T-helper 22 cell (primary cell): Measurements from ENCODE around the gene SMPD3.
A peak's percentile ranks its signal among the peaks of the same experiment; 100 is the strongest.
"Not testable (repeated sequence)": the region's sequence is repeated elsewhere in the genome, so short reads cannot be mapped to it uniquely, and the experiment has no call there.

Source experiments
- DNase-seq: peaks from one replicate; pipeline ENCODE4 v3.0.0-alpha.2; 2020; ENCODE audit warnings: low read depth

The SMPD3 gene

GRCh38 chr16:68448360-68448970 lies at the start of gene SMPD3:
SMPD3 (minus strand) TSS chr16:68448508; CDS start chr16:68372181, 76,327 bp downstream.
- DNase-seq = peak; percentile 94

- DNase-seq = no peak
Measured at GRCh38 chr16:68496689-68497088, 48.4 kb upstream of the SMPD3 start.

- DNase-seq = not testable (repeated sequence)
Measured at GRCh38 chr16:68494261-68494660, 46.0 kb upstream of the SMPD3 start.

GRCh38 chr16:68493412-68494070 lies 45.2 kb upstream of the SMPD3 start:
- no peak for DNase-seq

- no peak for DNase-seq
Measured at GRCh38 chr16:68492543-68493411, 44.5 kb upstream of the SMPD3 start.

- no peak for DNase-seq
Measured at GRCh38 chr16:68492151-68492542, 43.8 kb upstream of the SMPD3 start.

- no peak for DNase-seq
Measured at GRCh38 chr16:68491576-68491950, 43.3 kb upstream of the SMPD3 start.

- no peak for DNase-seq
Measured at GRCh38 chr16:68490829-68491575, 42.7 kb upstream of the SMPD3 start.

GRCh38 chr16:68490358-68490757 lies 42.0 kb upstream of the SMPD3 start:
- no peak for DNase-seq

- DNase-seq = no peak
Measured at GRCh38 chr16:68488554-68488953, 40.2 kb upstream of the SMPD3 start.

GRCh38 chr16:68487669-68488068 lies 39.4 kb upstream of the SMPD3 start:
- DNase-seq = no peak

- no peak for DNase-seq
Measured at GRCh38 chr16:68487203-68487514, 38.9 kb upstream of the SMPD3 start.

GRCh38 chr16:68486502-68487202 lies 38.3 kb upstream of the SMPD3 start:
- DNase-seq = no peak

- no peak for DNase-seq
Measured at GRCh38 chr16:68481636-68482035, 33.3 kb upstream of the SMPD3 start.

GRCh38 chr16:68480084-68480995 lies 32.0 kb upstream of the SMPD3 start:
- DNase-seq = no peak

- no peak for DNase-seq
Measured at GRCh38 chr16:68479271-68479670, 31.0 kb upstream of the SMPD3 start.

- DNase-seq = no peak
Measured at GRCh38 chr16:68478526-68479250, 30.4 kb upstream of the SMPD3 start.

- DNase-seq = no peak
Measured at GRCh38 chr16:68475071-68475470, 26.8 kb upstream of the SMPD3 start.

GRCh38 chr16:68473358-68474070 lies 25.2 kb upstream of the SMPD3 start:
- DNase-seq = no peak
